NOMO-1 treated with DMSO at 0.1 percent for 48 hours (cell line): ENCODE data around the gene AHRR.
"Not testable (repeated sequence)": the region's sequence is repeated elsewhere in the genome, so short reads cannot be mapped to it uniquely, and the experiment has no call there.

Experiments used
- DNase-seq: peaks from one replicate; lab custom pipeline; 2025; ENCODE audit not compliant: unreplicated experiment; lab: John Stamatoyannopoulos, UW

The AHRR gene

GRCh38 chr5:364497-364896, 43.0 kb downstream of the AHRR start:
- DNase-seq, result no peak

GRCh38 chr5:366541-367357, 45.2 kb downstream of the AHRR start:
- DNase-seq, result no peak

GRCh38 chr5:367358-368130, 46.0 kb downstream of the AHRR start:
- DNase-seq, result no peak

- peak; percentile 71 for DNase-seq
Measured at GRCh38 chr5:368183-369084, 46.9 kb downstream of the AHRR start.

GRCh38 chr5:369151-369868, 47.8 kb downstream of the AHRR start:
- DNase-seq, result peak; percentile 27

- DNase-seq, result not testable (repeated sequence)
Measured at GRCh38 chr5:369869-370236, 48.3 kb downstream of the AHRR start.

GRCh38 chr5:370311-370958, 48.9 kb downstream of the AHRR start:
- no peak for DNase-seq

GRCh38 chr5:370959-371810, 49.7 kb downstream of the AHRR start:
- no peak for DNase-seq

GRCh38 chr5:371811-372555, 50.5 kb downstream of the AHRR start:
- peak; percentile 27 for DNase-seq

GRCh38 chr5:372556-372995, 51.1 kb downstream of the AHRR start:
- no peak for DNase-seq

- DNase-seq, result peak; percentile 50
Measured at GRCh38 chr5:372996-373709, 51.6 kb downstream of the AHRR start.

- DNase-seq, result peak; percentile 86
Measured at GRCh38 chr5:373710-374602, 52.4 kb downstream of the AHRR start.

GRCh38 chr5:374631-375335, 53.3 kb downstream of the AHRR start:
- DNase-seq, result no peak

GRCh38 chr5:375336-375920, 53.9 kb downstream of the AHRR start:
- no peak for DNase-seq

- no peak for DNase-seq
Measured at GRCh38 chr5:375921-376798, 54.6 kb downstream of the AHRR start.
